SK-N-SH treated with all-trans-retinoic acid at 6 μM for 48 hours (cell line): ENCODE data around the gene COL4A2.

Experiments used
- ATAC-seq: fragments of 200-7000 bp; cut with Tn5 transposase; 3 replicates; pipeline ENCODE4 v1.9.1; 2020; ENCODE audit warnings: mild to moderate bottlenecking, moderate library complexity
- ARNTL ChIP-seq: fragments of 450-650 bp; formaldehyde crosslinking; IDR thresholded peaks from 2 replicates; pipeline ENCODE4 v1.5.0; 2020; ENCODE audit warnings: low read depth, mild to moderate bottlenecking, moderate library complexity, borderline replicate concordance
- BACH2 ChIP-seq: fragments of 250-450 bp; sonication (Bioruptor Pico); IDR thresholded peaks from 2 replicates; pipeline ENCODE4 v1.9.0; 2021; ENCODE audit warnings: mild to moderate bottlenecking, borderline replicate concordance
- CREB5 ChIP-seq: fragments of 250-450 bp; sonication (Bioruptor Pico); IDR thresholded peaks from 2 replicates; pipeline ENCODE4 v1.5.1; 2020; ENCODE audit warnings: low read depth, mild to moderate bottlenecking, moderate library complexity
- CSDC2 ChIP-seq: fragments of 250-450 bp; sonication (Bioruptor Pico); IDR thresholded peaks from 2 replicates; pipeline ENCODE4 v1.5.0; 2020; ENCODE audit warnings: mild to moderate bottlenecking, moderate library complexity
- CSRNP3 ChIP-seq: fragments of 250-450 bp; sonication (Bioruptor Pico); IDR thresholded peaks from 2 replicates; pipeline ENCODE4 v1.5.1; 2021; ENCODE audit warnings: mild to moderate bottlenecking, moderate library complexity
- ESRRG ChIP-seq: fragments of 250-450 bp; sonication (Bioruptor Pico); IDR thresholded peaks from 2 replicates; pipeline ENCODE4 v1.6.1; 2021; ENCODE audit warnings: mild to moderate bottlenecking
- GLIS3 ChIP-seq: fragments of 250-450 bp; sonication (Bioruptor Pico); IDR thresholded peaks from 2 replicates; pipeline ENCODE4 v1.5.0; 2020; ENCODE audit warnings: mild to moderate bottlenecking, moderate library complexity
- ISL1 ChIP-seq: fragments of 250-450 bp; sonication (Bioruptor Pico); IDR thresholded peaks from 2 replicates; pipeline ENCODE4 v2.1.2; 2022; ENCODE audit warnings: mild to moderate bottlenecking, moderate library complexity
- OSR1 ChIP-seq: fragments of 250-450 bp; sonication (Bioruptor Pico); IDR thresholded peaks from 2 replicates; pipeline ENCODE4 v1.8.0; 2022; ENCODE audit warnings: moderate library complexity, mild to moderate bottlenecking, inconsistent platforms
- PATZ1 ChIP-seq: fragments of 250-450 bp; sonication (Bioruptor Pico); IDR thresholded peaks from 2 replicates; pipeline ENCODE4 v1.8.0; 2020; ENCODE audit warnings: mild to moderate bottlenecking, moderate library complexity, borderline replicate concordance
- PPARA ChIP-seq: fragments of 250-450 bp; sonication (Bioruptor Pico); IDR thresholded peaks from 2 replicates; pipeline ENCODE4 v1.5.0; 2020; ENCODE audit warnings: mild to moderate bottlenecking, borderline replicate concordance
- RARB ChIP-seq: fragments of 250-450 bp; sonication (Bioruptor Pico); IDR thresholded peaks from 2 replicates; pipeline ENCODE4 v1.8.0; 2021; ENCODE audit warnings: mild to moderate bottlenecking, moderate library complexity
- SNAI2 ChIP-seq: fragments of 250-450 bp; sonication (Bioruptor Pico); IDR thresholded peaks from 2 replicates; pipeline ENCODE4 v1.5.0; 2020; ENCODE audit warnings: mild to moderate bottlenecking, moderate library complexity
- TCF4 ChIP-seq: fragments of 250-450 bp; sonication (Bioruptor Pico); IDR thresholded peaks from 2 replicates; pipeline ENCODE4 v1.8.0; 2021; ENCODE audit warnings: mild to moderate bottlenecking, moderate library complexity, borderline replicate concordance
- TOX ChIP-seq: fragments of 250-450 bp; sonication (Bioruptor Pico); IDR thresholded peaks from 2 replicates; pipeline ENCODE4 v1.8.0; 2021; ENCODE audit warnings: mild to moderate bottlenecking, moderate library complexity, borderline replicate concordance
- TSHZ2 ChIP-seq: fragments of 250-450 bp; sonication (Bioruptor Pico); IDR thresholded peaks from 2 replicates; pipeline ENCODE4 v1.5.0; 2020; ENCODE audit warnings: mild to moderate bottlenecking, moderate library complexity
- ZC3H10 ChIP-seq: fragments of 250-450 bp; sonication (Bioruptor Pico); IDR thresholded peaks from 2 replicates; pipeline ENCODE4 v1.5.1; 2021; ENCODE audit warnings: mild to moderate bottlenecking, moderate library complexity
- ZFP3 ChIP-seq: fragments of 250-450 bp; sonication (Bioruptor Pico); IDR thresholded peaks from 2 replicates; pipeline ENCODE4 v1.5.0; 2020; ENCODE audit warnings: mild to moderate bottlenecking, moderate library complexity
- ZFP30 ChIP-seq: fragments of 450-650 bp; formaldehyde crosslinking; IDR thresholded peaks from 2 replicates; pipeline ENCODE4 v1.5.0; 2022; ENCODE audit warnings: mild to moderate bottlenecking, moderate library complexity
- ZNF565 ChIP-seq: fragments of 450-650 bp; formaldehyde crosslinking; conservative IDR thresholded peaks from 2 replicates; pipeline ENCODE4 v1.5.0; 2020; ENCODE audit warnings: low read depth, mild to moderate bottlenecking, moderate library complexity
- ZNF70 ChIP-seq: fragments of 450-650 bp; formaldehyde crosslinking; IDR thresholded peaks from 2 replicates; pipeline ENCODE4 v1.5.0; 2020; ENCODE audit warnings: mild to moderate bottlenecking, moderate library complexity
- ZNF8 ChIP-seq: fragments of 450-650 bp; formaldehyde crosslinking; IDR thresholded peaks from 2 replicates; pipeline ENCODE4 v1.5.0; 2020; ENCODE audit warnings: mild to moderate bottlenecking, moderate library complexity

Gene COL4A2

GRCh38 chr13:110505594-110505993, 198.5 kb downstream of the COL4A2 start:
- TF ChIP-seq RARB (no peak), ZNF70 (CRISPR knock-in tag) (no peak), ZNF8 (CRISPR knock-in tag) (no peak), OSR1 (no peak)
- TF ChIP-seq, all 23 proteins: peak for 0
- no peak for ATAC-seq

- TF ChIP-seq RARB (no peak), ISL1 (CRISPR knock-in tag) (no peak), ARNTL (CRISPR knock-in tag) (no peak), ZNF8 (CRISPR knock-in tag) (no peak), TOX (no peak), TCF4 (CRISPR knock-in tag) (no peak), CREB5 (CRISPR knock-in tag) (no peak), PATZ1 (CRISPR knock-in tag) (no peak), BACH2 (CRISPR knock-in tag) (no peak), ZFP3 (CRISPR knock-in tag) (no peak), ZNF70 (CRISPR knock-in tag) (no peak), TSHZ2 (CRISPR knock-in tag) (no peak), PPARA (CRISPR knock-in tag) (no peak), ZFP30 (CRISPR knock-in tag) (no peak), SNAI2 (no peak), ZNF565 (no peak), OSR1 (no peak), ESRRG (CRISPR knock-in tag) (no peak), CSDC2 (CRISPR knock-in tag) (no peak)
- TF ChIP-seq, all 23 proteins: peak for 0
- ATAC-seq = no peak
Measured at GRCh38 chr13:110506396-110506795, 199.3 kb downstream of the COL4A2 start.

- no peak for ATAC-seq
- TF ChIP-seq RARB (no peak), ZC3H10 (no peak), ZNF70 (CRISPR knock-in tag) (no peak), OSR1 (no peak), ESRRG (CRISPR knock-in tag) (no peak), BACH2 (CRISPR knock-in tag) (no peak), ARNTL (CRISPR knock-in tag) (no peak), PATZ1 (CRISPR knock-in tag) (no peak), GLIS3 (CRISPR knock-in tag) (no peak), CREB5 (CRISPR knock-in tag) (no peak), TCF4 (CRISPR knock-in tag) (no peak), TOX (no peak), ZNF565 (no peak), ZFP3 (CRISPR knock-in tag) (no peak), ZNF8 (CRISPR knock-in tag) (no peak), CSRNP3 (no peak), ISL1 (CRISPR knock-in tag) (no peak)
- TF ChIP-seq, all 23 proteins: peak for 0
Measured at GRCh38 chr13:110506859-110507566, 199.9 kb downstream of the COL4A2 start.
